Measurements from ENCODE around the gene SUSD1.
"Not testable (repeated sequence)": the region's sequence is repeated elsewhere in the genome, so short reads cannot be mapped to it uniquely, and the experiment has no call there.

Gene SUSD1

DNA sequence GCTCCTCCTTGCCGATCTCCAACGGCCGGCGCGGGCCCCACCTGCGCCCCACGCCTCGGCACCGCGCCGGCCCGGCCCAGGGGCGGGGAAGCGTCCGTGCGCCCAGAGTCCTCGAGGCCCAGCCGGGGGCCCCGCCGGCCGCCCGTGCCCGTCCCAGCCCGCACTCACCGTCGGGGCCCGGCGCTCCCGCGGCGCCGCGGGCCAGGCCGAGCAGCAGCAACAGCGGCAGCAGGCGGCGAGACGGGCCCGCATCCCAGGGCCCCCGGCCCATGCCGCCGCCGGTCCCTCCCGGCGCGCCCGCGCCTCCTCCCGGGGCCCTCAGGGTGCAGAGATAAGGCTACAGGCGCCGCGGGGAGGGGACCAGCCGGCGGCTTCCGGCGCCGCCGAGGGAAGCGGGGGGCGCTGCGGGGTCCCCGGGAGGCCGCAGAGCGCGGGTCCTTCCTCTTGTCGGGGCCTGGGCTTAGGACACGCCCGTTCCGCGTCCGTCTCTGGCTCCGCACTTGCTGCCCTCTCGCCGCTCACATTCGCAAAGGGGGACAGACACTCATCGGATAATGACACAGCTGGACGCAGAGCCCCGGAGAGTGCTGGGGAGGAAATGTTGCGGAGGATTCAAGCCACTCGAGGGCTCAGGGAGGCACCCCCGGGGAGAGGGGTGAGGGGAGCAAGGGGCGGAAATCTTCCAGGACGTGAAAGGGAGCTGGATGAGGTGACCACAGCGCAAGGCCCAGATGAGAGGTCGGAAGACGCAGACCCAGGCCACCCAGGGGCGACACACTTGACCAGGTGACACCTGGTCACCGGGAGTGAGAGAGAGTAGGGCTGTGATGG lies at the start of gene SUSD1:
Gene SUSD1 (minus strand): TSS at position 333 of the 831 bp plus-strand sequence. CDS start 62 bp downstream, at position 271.
- no peak for DNase-seq (ENCODE audit: low read depth)

DNA sequence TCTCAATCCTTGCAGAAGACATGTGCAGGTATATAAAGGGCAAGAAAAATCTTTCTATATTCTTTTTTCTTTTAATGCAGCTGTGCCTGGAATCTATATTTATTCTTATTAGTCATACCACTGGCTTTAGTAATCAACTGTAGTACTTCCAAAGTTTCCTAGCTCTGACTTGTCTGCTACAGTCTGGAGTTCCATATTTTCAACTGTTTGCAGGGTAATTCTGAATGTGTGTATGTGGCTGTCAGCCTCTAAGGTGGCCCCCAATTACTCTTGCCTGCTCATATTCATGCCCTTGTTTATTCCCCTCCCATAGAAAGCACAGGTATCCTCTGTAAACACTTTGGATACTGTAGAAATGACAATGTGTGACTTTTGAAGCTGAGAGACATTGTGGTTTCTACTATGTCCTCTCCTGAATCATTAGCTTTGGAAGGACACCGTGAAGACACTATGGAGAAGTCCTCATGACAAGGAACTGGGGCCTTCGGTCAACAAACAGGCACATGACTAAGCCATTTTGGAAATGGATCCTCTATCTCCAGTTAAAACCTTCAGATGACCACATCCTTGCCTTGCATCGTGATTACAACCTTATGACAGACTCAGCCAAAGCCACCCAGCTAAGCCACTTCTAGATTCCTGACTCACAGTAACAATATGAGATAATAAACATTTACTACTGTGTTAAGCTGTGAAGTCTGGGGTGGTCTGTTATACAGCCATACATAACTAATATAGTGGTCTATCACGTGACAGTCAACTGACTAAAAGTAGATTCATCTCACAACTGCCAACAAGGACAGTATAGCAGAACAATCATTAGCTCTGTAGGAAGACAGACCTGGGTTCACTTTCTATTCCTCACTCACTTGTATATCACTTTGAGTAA lies 49.5 kb upstream of the SUSD1 start:
- DNase-seq (ENCODE audit: low read depth): peak; percentile 76

DNA sequence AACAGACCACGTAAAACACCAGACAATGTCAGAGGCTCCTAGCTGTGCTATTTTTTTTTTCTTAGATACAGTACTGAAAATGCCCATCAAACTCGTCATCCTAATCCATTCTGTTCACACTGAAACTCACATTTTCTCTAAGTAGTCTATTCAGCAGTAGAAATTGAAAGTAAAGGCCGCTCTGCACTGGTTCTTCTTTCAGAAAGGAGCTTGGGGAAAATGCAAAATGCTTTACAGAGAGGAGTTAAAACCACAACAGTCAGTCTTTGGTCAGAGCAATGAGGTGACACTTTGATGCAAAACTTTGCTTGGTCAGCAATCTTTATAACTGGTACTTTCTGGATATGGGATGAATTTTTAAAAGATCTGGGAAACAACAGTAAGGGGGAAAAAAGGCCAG lies 43.8 kb upstream of the SUSD1 start:
- DNase-seq (ENCODE audit: low read depth): no peak

DNA sequence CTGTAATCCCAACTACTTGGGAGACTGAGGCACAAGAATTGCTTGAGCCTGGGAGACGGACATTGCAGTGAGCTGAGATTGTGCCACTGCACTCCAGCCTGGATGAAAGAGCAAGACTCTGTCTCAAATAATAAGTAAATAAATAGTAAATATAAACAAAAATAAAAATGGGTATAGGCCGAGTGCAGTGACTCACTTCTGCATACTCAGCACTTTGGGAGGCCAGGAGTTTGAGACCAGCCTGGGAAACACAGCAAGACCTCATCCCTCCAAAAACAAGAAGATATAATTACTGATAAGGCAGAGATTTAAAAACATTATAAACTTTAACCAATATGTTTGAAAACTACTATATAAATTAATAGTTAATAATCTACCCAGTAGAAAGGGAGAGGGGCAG lies 37.8 kb upstream of the SUSD1 start:
- DNase-seq (ENCODE audit: low read depth): no peak

DNA sequence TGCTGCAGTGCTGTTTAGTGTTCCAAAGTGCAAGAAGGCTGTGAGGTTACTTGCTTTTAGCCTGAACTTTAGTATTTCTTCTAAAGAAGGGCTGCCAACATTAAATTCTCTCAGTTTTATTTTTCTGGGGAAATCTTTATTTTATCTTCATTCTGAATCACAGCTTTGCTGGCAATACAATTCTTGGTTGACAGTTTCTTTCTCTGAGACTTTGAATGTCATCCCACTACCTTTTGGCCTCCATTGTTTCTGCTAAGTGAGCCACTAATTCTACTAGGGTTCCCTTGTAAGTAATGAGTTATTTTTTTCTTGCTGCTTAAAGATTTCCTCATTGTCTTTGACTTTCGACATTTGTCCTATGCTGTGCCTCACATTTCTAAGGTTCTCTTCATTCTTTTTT lies 32.4 kb upstream of the SUSD1 start:
- no peak for DNase-seq (ENCODE audit: low read depth)

DNA sequence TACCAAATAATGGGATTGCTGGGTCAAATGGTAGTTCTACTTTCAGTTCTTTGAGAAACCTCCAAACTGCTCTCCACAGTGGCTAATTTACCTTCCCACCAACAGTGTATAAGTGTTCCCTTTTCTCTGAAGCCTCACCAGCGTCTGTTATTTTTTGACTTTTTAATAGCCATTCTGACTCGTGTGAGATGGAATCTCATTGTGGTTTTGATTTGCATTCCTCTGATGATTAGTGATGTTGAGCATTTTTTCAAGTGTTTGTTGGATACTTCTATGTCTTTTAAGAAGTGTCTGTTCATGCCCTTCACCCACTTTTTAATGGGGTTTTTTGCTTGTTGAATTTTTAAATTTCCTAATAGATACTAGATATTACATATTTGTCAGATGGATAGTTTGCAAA lies 28.4 kb upstream of the SUSD1 start:
- DNase-seq (ENCODE audit: low read depth): peak; percentile 67

DNA sequence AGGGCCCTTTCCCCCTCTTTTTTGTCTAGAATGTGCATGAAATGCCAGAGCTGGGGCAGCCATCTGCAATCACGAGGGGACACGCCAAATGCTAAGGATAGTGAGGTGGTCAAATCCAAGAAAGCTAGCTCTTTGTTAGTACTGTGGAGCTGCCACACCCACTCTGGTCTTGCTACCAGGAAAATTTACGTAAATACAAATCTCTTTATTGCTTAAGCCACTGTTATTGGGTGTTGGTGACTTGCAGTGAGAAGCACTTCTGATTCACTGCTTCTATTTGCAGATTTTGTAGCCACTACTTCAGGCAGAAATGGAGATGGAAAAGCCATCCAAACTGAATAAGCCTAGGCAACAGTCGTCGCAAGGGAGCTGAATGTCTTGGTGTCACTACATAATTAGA lies 25.6 kb upstream of the SUSD1 start:
- DNase-seq (ENCODE audit: low read depth): no peak

DNA sequence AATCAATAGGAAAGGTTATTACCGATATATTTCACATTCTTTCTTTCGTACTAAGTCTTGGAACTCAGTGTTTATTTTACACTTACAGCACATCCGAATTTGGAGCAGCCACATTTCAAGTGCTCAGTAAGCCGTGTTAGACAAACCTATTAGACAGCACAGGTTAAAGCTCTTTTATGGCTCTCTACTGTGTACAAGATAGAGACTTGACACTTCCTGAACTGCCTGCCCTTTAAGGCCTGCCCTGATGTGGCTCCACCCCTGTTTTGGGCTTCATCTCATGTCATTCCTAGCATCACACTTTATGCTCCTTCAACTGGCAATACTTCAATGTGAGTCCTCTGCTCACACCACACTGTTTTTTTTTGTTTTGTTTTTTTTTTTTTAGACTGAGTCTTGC lies 23.5 kb upstream of the SUSD1 start:
- no peak for DNase-seq (ENCODE audit: low read depth)

DNA sequence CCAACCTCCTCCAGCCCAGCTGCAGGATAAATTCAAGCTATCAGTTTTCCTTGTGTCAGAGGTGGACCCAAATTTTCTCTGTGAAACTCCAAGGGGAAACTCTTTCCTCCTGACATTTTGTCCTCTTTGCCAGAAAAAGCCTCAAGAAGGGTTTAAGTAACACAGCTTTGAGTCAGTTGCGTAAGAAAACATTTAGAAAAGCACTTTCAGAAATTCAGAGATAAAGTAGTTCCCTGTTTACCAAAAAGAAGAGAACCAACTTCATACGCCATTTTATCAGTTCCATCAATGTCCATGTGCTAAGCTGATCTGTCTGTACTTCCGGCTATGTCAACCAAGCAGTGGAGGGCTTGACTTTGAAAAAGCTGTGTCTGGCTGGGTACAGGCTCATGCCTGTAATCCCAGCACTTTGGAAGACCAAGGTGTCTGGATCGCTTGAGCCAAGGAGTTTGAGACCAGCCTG lies 19.9 kb upstream of the SUSD1 start:
- DNase-seq (ENCODE audit: low read depth): peak; percentile 42

DNA sequence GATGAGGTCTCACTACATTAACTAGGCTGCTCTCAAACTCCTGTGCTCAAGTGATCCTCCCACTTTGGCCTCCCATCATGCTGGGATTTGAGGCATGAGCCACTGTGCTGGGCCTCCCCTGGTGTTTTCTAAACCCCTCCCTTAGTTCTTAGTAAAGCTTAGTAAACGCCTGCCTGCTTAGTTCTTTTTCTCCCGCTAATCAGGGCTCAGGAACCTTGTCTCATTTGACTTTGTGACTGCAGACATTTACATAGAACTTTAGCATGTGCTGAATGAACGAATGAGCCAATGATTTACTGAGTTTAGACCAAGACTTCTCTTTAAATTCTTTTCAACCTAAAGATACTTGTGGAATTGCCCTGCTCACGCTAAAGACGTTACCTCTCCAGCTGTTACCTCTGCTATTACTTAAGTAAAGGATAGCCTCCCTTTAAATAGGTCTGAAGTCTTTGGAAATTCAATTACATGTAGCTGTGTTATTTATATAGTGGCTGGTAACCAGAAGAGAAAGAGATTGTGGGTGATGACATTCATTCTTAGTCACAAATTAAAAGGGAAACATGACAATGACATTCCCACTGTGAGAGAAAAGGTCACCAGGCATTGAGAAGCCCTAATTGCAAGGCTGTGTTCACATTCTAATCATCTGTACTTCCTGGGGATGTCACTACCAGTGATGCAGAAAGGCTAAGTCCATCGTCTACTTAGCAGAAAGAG lies 18.6 kb upstream of the SUSD1 start:
- no peak for DNase-seq (ENCODE audit: low read depth)

DNA sequence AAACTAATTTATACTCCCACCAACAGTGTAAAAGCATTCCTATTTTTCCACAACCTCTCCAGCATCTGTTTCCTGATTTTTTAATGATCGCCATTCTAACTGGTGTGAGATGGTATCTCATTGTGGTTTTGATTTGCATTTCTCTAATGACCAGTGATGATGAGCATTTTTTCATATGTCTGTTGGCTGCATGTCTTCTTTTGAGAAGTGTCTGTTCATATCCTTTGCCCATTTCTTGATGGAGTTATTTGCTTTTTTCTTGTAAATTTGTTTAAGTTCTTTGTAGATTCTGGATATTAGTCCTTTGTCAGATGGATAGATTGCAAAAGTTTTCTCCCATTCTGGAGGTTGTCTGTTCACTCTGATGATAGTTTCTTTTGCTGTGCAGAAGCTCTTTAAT lies 15.2 kb upstream of the SUSD1 start:
- DNase-seq (ENCODE audit: low read depth): not testable (repeated sequence)

DNA sequence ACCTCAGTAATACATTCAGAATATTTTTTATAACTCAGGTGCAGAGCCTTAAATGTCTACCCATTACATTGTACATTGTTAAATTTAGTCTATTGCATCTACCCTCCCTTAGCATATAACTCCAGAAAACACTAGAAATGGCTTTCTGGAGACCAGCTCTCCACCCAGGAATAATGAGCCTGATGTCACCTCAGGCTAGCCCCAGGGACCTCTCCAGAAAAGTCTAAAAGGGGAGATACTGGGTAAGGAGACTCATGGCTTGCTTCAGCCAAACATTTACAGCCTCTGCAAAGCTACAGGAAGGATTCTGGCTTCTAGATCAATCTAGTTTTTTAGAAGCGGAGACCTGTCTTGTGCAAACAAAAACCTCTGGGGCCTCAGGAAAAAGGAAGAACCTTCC lies 13.8 kb upstream of the SUSD1 start:
- DNase-seq (ENCODE audit: low read depth): no peak

DNA sequence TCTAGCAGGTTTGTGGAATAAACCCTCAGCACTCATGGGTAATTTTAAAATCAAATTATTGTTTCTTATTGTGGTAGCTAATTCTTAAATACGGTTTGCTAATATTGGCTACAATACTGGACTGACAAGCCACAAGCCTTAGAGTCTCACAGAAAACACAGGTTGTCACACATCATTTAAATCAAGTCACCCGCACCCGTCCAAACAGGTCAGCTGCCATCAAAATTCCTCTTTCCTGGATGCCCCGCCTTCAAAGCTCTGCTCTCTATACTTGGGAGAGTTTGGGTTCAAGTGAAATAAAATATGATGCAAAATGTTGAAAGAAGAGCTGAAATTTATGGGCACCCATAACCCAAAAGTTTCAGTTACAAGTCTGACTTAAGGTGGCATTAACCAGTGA lies 12.3 kb upstream of the SUSD1 start:
- no peak for DNase-seq (ENCODE audit: low read depth)

DNA sequence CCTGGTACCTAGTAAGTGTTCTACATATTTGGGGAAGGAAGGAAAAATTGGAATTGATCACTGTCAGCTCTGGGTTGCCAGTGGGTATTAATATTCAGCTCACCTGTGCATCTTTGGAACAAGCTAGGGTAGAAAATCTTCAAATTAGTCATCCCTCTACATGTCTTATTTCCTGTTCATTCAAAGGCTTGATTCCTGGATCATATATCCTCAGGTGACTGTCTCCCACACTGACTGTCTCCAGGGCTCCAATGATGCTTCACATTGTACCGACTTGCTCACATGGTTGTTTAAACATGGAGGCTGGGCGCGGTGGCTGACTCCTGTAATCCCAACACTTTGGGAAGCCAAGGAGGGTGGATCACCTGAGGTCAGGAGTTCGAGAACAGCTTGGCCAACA lies 11.6 kb upstream of the SUSD1 start:
- no peak for DNase-seq (ENCODE audit: low read depth)

DNA sequence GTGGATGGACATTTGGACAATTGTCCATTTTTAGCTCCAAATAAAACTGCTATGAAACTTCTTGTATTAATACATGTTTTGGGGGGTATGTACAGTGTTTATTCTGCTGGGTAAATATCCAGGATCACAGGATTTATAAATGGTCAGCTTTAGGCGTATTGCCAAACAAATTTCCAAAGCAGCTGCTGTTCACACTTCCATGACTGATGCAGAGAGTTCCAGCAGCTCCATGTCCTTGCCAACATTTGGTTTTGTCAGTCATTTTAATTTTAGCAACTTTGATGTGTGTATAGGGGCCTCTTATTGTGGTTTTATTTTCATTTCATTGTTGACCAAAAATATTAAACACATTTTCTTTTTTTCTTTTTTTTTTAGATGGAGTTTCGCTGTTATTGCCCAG lies 9.8 kb upstream of the SUSD1 start:
- no peak for DNase-seq (ENCODE audit: low read depth)

DNA sequence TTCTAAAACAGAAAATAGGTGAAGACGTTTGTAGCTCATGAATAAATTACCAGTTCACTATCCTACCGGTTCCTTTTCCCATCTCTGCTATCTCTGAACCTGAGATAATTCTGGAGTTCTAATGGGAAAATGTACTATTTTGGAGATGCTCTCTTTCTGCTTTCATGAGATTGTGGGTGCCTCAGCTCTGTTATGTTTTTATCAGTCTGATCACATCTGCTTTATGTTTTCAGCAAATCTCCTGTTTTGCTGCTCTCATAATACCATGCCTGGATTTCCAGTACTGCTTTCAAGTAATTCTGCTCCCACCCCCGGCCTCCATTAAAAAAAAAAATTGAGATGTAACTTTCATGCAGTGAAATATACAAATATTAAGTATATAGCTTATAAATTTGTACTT lies 9.1 kb upstream of the SUSD1 start:
- DNase-seq (ENCODE audit: low read depth): no peak

DNA sequence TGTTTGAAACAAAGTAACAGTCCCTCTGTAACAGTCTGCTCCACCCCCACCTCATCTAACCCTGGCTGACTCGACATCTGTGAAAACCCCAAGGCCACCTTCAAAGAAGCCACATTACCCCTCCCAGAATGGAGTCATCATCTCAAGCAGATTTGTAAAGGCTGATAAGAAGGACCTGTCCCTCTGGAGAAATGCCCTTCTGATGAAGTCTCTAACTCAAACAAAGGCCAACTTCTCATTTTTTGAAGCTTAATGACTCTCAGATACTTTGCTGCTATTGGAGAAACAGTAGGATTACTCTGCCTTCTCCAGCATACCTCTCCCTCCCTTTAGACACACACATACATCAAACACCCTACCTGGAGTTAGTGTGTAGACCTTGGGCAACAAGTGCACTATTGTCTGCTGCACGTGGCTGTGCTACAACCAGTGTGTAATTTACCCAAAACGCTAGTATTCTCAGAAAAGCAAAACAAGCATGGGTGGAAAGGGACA lies 5.3 kb upstream of the SUSD1 start:
- DNase-seq (ENCODE audit: low read depth): no peak

DNA sequence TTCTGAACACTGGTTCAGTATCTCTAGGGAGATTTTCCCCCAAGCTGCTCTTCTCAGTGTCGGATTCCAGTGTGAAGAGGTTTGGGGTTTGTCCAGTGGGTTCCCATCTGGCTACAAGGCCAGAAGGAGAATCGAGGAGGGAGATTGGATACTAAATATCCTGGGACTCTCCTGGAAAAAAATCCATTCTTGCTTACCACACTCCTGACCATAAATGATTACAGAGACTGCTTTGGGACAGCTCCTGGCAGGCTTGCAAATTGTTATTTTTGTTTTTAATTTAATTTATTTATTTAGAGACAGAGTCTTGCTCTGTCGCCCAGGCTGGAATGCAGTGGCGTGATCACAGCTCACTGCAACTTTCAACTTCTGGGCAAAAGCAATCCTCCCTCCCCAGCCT lies 4.7 kb upstream of the SUSD1 start:
- DNase-seq (ENCODE audit: low read depth): no peak

DNA sequence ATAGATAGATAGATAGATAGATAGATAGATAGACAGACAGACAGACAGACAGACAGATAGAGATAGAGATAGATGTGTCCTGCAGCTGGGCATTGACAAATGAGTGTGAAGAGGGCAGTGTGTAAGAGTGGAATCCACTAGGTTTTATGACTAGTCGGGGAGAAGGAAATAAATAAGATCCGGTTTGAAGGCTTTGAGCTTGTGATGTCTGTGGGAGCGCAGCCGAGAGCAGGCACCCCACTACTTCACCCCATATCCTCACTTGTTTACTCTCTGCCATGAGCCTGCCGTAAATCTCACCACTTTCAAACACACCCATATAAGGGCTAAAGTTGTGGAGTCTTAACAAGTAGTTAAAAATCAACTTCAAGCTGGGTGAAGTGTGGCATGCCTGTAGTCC lies 1.4 kb upstream of the SUSD1 start:
- DNase-seq (ENCODE audit: low read depth): no peak

DNA sequence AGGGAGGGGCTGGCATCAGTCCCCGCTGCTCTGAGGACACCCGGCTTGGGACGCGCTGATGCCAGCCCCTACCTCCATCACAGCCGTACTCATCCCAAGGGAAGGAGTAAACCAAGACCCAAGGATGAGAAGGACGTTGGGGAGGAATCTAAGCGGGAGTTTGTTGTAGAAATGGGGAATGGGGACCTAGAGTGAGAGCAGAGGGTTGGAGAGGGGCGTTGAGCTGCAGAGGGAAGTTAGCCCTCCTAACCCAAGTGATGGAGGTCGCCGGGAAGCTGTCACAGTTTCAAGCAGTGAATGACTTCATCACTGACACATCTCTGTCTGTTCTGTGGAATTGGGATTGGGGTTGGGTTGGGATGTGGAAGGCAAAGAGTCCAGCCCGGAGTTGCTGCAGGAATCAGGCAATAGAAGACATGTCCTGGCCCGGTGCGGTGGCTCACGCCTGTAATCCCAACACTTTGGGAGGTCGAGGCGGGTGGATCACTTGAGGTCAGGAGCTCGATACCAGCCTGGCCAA lies 759 bp upstream of the SUSD1 start:
- DNase-seq (ENCODE audit: low read depth): no peak

DNA sequence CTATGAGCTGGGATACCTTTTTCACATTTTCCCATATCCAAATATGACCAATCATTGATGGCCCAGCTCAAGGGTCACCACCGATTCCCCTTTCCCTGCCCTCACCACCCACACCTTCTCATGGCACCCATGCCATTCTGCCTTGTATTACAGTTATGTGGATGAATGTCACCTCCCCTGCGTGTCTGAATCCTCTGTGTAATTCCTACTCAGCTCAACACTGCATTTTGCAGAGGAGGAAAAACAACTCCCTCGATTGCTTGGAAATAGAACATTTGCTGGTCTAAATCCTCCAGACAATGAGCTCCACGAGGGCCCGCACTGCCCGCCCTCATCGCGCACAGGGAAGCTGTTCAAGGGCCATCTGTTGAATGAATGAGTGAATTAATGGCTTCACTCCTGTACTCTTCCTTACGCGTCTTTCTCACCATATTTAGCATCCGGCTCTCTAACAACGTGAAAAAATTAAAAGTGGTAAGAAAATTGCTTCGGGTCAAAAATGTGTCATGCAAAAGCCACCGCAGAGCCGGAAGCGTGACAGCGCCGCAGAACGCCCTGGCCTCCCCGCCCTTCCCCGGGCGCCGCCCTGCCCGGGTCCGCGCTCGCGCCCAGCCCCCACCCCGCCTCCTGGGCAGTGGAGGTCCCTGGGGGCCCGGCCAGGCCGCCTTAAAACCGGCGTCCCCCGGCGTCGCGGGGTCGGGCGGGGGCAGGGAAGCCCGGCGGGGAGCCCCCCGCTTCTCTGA lies 704 bp downstream of the SUSD1 start:
- peak; percentile 22 for DNase-seq (ENCODE audit: low read depth)
